GM12872 (cell line): ENCODE measurements around the gene TM9SF1.

Experiments used
- CTCF ChIP-seq: IDR thresholded peaks from 3 replicates; pipeline ENCODE4 v1.5.1; 2011; ENCODE audit warnings: low read depth, mild to moderate bottlenecking, low read length, moderate library complexity; ENCODE audit not compliant: insufficient read depth

Gene TM9SF1

GRCh38 chr14:24151404-24152080, 43.7 kb downstream of the TM9SF1 start:
- no peak for TF ChIP-seq CTCF

- no peak for TF ChIP-seq CTCF
Measured at GRCh38 chr14:24150993-24151392, 44.2 kb downstream of the TM9SF1 start.

GRCh38 chr14:24150567-24150966, 44.7 kb downstream of the TM9SF1 start:
- TF ChIP-seq CTCF = no peak

- TF ChIP-seq CTCF = no peak
Measured at GRCh38 chr14:24150061-24150460, 45.2 kb downstream of the TM9SF1 start.

- no peak for TF ChIP-seq CTCF
Measured at GRCh38 chr14:24149302-24149969, 45.8 kb downstream of the TM9SF1 start.

GRCh38 chr14:24147761-24148428, 47.3 kb downstream of the TM9SF1 start:
- no peak for TF ChIP-seq CTCF

- TF ChIP-seq CTCF = no peak
Measured at GRCh38 chr14:24146978-24147760, 48.1 kb downstream of the TM9SF1 start, which contains the start of gene RNF31. Gene RNF31 (plus strand): TSS chr14:24147498. CDS start chr14:24147699, 201 bp downstream.
